ENCODE data around the gene CCDC85B.
A peak's percentile ranks its signal among the peaks of the same experiment; 100 is the strongest.

- TF ChIP-seq CTCF (IDR thresholded peaks at IDR 0.05) (peak in 1 of 3 donors; percentile 96), POLR2A (IDR thresholded peaks at IDR 0.05) (no peak)
These were observed 5.8 kb upstream of the CCDC85B start for GRCh38 chr11:65884716-65885092.
